HL-60 (cell line): ENCODE results near the gene MORN5.

ENCODE experiments used
- DNase-seq, 2 experiments: peaks; one replicate each; pipeline ENCODE4 v3.0.0-alpha.2; 2010 to 2020; ENCODE audit warnings: low read depth in 1 of 2, low spot score in 1 of 2
- H3K27ac ChIP-seq: fragments of 250-450 bp; sonication (Bioruptor Pico); replicated peaks from 2 replicates; pipeline ENCODE4 v1.5.1; 2020; ENCODE audit warnings: mild to moderate bottlenecking, moderate library complexity
- H3K27me3 ChIP-seq: fragments of 250-450 bp; sonication (Bioruptor Pico); 2 replicates; pipeline ENCODE4 v1.5.1; 2021; ENCODE audit warnings: mild to moderate bottlenecking, moderate library complexity; ENCODE audit not compliant: insufficient read depth, poor library complexity, severe bottlenecking
- H3K4me3 ChIP-seq: replicated peaks from 2 replicates; pipeline ENCODE4 v1.5.1; 2011; ENCODE audit warnings: mild to moderate bottlenecking, control low read depth, low read length; ENCODE audit not compliant: insufficient read depth
- GABPA ChIP-seq: IDR thresholded peaks from 2 replicates; pipeline ENCODE4 v1.6.1; 2012; ENCODE audit warnings: low read depth
- POLR2AphosphoS5 ChIP-seq: IDR thresholded peaks from 2 replicates; pipeline ENCODE4 v1.6.1; 2012; ENCODE audit warnings: low read depth
- SPI1 ChIP-seq: IDR thresholded peaks from 2 replicates; pipeline ENCODE4 v1.6.1; 2012; ENCODE audit warnings: low read depth, mild to moderate bottlenecking, borderline replicate concordance
- TF ChIP-seq, protein P1 (sequence below): IDR thresholded peaks from one replicate; pipeline ENCODE4 v1.5.1; 2011; ENCODE audit warnings: low read length, control low read depth, inconsistent platforms; ENCODE audit not compliant: insufficient read depth
- TF ChIP-seq, protein P2 (sequence below): IDR thresholded peaks from 2 replicates; pipeline ENCODE4 v1.6.1; 2012; ENCODE audit warnings: low read depth; ENCODE audit not compliant: insufficient replicate concordance

The MORN5 gene

DNA sequence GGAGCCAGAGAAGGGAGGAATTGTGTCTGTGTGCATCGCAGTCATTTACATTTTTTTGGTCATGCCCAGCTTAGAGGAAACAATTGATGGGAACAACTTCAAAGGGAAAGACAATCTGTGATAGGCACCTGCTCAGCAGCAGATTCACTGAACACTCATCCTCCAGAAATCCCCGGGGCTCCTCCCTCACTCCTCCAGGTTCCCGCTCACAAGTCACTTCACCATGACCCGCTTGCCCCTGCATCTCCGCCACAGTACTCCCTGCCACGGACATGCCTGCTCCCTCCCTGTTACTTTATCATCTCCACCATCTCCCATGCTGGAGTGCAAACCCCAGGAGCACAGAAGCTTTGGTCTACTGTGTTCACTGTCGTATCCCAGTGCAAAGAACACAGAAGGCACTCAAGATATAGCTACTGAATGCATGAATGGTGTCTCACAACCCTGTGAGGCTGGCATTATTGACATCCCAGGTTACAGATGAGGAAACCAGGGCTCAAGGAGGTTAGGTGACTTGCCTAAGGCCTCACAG, 52.8 kb downstream of the MORN5 start:
- DNase-seq: no peak
- TF ChIP-seq GABPA: no peak
- Histone ChIP-seq H3K27ac (no peak overlapping the region), H3K4me3 (no peak overlapping the region), H3K27me3 (peaks cover 47% of the 10 kb centered on the region)

DNA sequence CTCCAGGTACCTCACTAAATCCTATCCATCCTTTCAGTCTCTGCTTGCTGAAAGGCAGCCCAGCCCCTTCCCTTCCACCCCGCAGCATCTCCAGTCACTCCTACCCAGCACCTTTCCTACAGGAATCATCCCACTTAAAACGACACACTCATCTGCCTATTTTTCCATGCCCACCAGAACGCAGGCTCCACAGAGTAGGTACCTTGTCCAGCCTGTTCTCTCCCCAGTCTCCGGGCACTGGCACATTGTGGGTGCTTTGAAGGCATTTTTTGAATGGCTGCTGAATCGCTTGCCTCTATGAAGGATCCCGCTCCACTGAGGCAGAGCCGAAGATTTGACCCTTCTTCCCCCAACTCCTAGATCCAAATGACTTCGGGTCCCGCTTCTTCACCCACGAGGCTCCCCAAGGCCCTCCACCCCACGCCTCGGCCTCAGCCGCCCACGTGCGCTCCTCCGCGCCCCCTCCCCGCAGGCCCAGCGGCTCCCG, 53.4 kb downstream of the MORN5 start:
- H3K4me3 ChIP-seq: no peak overlapping the region
- peaks cover 47% of the 10 kb centered on the region for H3K27me3 ChIP-seq
- TF ChIP-seq, protein P1, sequence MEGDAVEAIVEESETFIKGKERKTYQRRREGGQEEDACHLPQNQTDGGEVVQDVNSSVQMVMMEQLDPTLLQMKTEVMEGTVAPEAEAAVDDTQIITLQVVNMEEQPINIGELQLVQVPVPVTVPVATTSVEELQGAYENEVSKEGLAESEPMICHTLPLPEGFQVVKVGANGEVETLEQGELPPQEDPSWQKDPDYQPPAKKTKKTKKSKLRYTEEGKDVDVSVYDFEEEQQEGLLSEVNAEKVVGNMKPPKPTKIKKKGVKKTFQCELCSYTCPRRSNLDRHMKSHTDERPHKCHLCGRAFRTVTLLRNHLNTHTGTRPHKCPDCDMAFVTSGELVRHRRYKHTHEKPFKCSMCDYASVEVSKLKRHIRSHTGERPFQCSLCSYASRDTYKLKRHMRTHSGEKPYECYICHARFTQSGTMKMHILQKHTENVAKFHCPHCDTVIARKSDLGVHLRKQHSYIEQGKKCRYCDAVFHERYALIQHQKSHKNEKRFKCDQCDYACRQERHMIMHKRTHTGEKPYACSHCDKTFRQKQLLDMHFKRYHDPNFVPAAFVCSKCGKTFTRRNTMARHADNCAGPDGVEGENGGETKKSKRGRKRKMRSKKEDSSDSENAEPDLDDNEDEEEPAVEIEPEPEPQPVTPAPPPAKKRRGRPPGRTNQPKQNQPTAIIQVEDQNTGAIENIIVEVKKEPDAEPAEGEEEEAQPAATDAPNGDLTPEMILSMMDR: no peak
- no peak for TF ChIP-seq SPI1
- TF ChIP-seq POLR2AphosphoS5: no peak
- no peak for TF ChIP-seq GABPA
- TF ChIP-seq, protein P2, sequence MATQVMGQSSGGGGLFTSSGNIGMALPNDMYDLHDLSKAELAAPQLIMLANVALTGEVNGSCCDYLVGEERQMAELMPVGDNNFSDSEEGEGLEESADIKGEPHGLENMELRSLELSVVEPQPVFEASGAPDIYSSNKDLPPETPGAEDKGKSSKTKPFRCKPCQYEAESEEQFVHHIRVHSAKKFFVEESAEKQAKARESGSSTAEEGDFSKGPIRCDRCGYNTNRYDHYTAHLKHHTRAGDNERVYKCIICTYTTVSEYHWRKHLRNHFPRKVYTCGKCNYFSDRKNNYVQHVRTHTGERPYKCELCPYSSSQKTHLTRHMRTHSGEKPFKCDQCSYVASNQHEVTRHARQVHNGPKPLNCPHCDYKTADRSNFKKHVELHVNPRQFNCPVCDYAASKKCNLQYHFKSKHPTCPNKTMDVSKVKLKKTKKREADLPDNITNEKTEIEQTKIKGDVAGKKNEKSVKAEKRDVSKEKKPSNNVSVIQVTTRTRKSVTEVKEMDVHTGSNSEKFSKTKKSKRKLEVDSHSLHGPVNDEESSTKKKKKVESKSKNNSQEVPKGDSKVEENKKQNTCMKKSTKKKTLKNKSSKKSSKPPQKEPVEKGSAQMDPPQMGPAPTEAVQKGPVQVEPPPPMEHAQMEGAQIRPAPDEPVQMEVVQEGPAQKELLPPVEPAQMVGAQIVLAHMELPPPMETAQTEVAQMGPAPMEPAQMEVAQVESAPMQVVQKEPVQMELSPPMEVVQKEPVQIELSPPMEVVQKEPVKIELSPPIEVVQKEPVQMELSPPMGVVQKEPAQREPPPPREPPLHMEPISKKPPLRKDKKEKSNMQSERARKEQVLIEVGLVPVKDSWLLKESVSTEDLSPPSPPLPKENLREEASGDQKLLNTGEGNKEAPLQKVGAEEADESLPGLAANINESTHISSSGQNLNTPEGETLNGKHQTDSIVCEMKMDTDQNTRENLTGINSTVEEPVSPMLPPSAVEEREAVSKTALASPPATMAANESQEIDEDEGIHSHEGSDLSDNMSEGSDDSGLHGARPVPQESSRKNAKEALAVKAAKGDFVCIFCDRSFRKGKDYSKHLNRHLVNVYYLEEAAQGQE: no peak
- no peak for DNase-seq
- no peak overlapping the region for H3K27ac ChIP-seq

DNA sequence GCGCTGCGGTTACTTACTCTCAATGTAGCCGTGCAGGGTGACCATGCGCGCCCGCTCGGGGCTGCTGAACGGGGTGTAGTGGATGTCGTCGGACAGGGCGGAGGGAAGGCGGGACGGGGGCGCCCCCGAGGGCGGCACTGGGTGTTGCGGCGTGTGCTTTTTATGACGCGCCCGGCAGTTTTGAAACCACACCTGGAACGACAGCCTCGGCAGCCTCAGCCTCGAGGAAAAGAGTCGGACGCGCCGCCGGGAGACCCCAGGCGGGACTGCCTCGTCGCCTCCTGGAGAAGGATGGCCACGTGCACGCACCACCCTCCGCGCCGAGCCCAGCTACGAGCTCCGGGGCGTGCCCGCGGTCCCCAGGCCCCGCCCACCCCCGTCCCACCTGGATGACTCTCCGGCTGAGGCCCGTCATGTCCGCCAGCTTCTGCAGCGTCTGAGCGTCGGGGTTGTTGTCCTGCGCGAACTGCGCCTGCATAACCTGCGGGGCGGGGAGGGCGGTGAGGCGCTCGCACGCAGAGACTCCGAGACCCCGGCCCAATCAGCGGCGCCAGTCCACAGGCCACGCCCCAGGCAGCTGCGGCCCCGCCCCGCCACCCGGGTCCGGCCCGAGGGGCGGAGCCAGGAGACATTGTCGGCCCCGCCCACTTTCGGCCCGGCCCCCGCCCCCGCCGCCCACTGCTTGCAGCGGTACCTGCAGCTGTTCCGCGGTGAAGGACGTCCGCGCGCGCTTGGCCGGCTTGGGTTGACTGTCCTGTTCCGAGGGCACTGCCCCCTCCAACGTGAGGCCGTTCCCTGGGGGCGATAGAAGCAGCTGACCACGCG, 54.1 kb downstream of the MORN5 start:
- TF ChIP-seq GABPA (no peak), POLR2AphosphoS5 (no peak), SPI1 (no peak)
- TF ChIP-seq, protein P1: no peak
- TF ChIP-seq, protein P2: no peak
- peak overlapping the region; percentile 36 for H3K4me3 ChIP-seq
- no peak overlapping the region for H3K27ac ChIP-seq
- peak; percentile 25 to 34 for DNase-seq
- H3K27me3 ChIP-seq: peaks cover 54% of the 10 kb centered on the region

- peaks cover 61% of the 10 kb centered on the region for H3K27me3 ChIP-seq
- no peak overlapping the region for H3K4me3 ChIP-seq
- H3K27ac ChIP-seq: no peak overlapping the region
- TF ChIP-seq, protein P1: no peak
- no peak for TF ChIP-seq POLR2AphosphoS5
- no peak for TF ChIP-seq GABPA
- no peak for TF ChIP-seq SPI1
- TF ChIP-seq, protein P2: no peak
- no peak for DNase-seq
These were observed 54.8 kb downstream of the MORN5 start for GRCh38 chr9:122214507-122214906.
